BLaER1 treated with 17β-estradiol and CSF1 and Interleukin-3, amounts not matched to agents 10 nM and 100 nM (cell line): Measurements from ENCODE around the gene IL4.

Source experiments
- H3K27ac ChIP-seq, 11 experiments: shearing (Covaris generic); formaldehyde crosslinking; 2 replicates each; pipeline ENCODE4 v1.8.1; 2022
- H3K27me3 ChIP-seq, 11 experiments: shearing (Covaris generic); formaldehyde crosslinking; 2 replicates each; pipeline ENCODE4 v1.8.1; 2022
- H3K36me3 ChIP-seq, 11 experiments: shearing (Covaris generic); formaldehyde crosslinking; 2 replicates each; pipeline ENCODE4 v1.8.1; 2022
- H3K4me1 ChIP-seq, 10 experiments: shearing (Covaris generic); formaldehyde crosslinking; 2 replicates each; pipeline ENCODE4 v1.8.1; 2022
- H3K4me2 ChIP-seq, 11 experiments: shearing (Covaris generic); formaldehyde crosslinking; 2 replicates each; pipeline ENCODE4 v1.8.1; 2022
- H3K4me3 ChIP-seq, 10 experiments: shearing (Covaris generic); formaldehyde crosslinking; 2 replicates each; pipeline ENCODE4 v1.8.1; 2022
- H3K9ac ChIP-seq, 11 experiments: shearing (Covaris generic); formaldehyde crosslinking; 2 replicates each; pipeline ENCODE4 v1.8.1; 2022
- H3K9me3 ChIP-seq, 11 experiments: shearing (Covaris generic); formaldehyde crosslinking; replicated peaks in 1 of 11; 2 replicates each; pipeline ENCODE4 v1.8.1; 2022
- H4K20me1 ChIP-seq, 11 experiments: shearing (Covaris generic); formaldehyde crosslinking; 2 replicates each; pipeline ENCODE4 v1.8.1; 2022
- Cebpa-rat ChIP-seq, 11 experiments: shearing (Covaris generic); IDR thresholded peaks; 2 replicates each; pipeline ENCODE4 v1.8.1; 2022

The IL4 gene

GRCh38 chr5:132667761-132668705 is 5.8 kb upstream of the IL4 start:
- no peak overlapping the region for H3K4me3 ChIP-seq
- TF ChIP-seq Cebpa-rat (IDR thresholded peaks at IDR 0.05) = no peak
- no peak overlapping the region for H3K27ac ChIP-seq
- no peaks in the 10 kb centered on the region; a peak in 1 of 22 replicates for H4K20me1 ChIP-seq
- no peak overlapping the region for H3K9ac ChIP-seq
- H3K4me1 ChIP-seq = peaks cover 13 to 23% (median 18%) of the 10 kb centered on the region in 10 experiments; a peak in 19 of 20 replicates
- H3K36me3 ChIP-seq = no peaks in the 10 kb centered on the region
- H3K9me3 ChIP-seq = 0 out of 22 replicates have a peak, but pooled peaks cover 0 to 6% (median 0%) of the 10 kb centered on the region in 11 experiments
- H3K4me2 ChIP-seq = no peak overlapping the region
- H3K27me3 ChIP-seq = no peaks in the 10 kb centered on the region

GRCh38 chr5:132668706-132669454 is 4.9 kb upstream of the IL4 start:
- no peak overlapping the region for H3K27ac ChIP-seq
- no peak for TF ChIP-seq Cebpa-rat (IDR thresholded peaks at IDR 0.05)
- H3K27me3 ChIP-seq = no peaks in the 10 kb centered on the region
- peaks cover 5 to 15% (median 9%) of the 10 kb centered on the region in 10 experiments; a peak in 18 of 20 replicates for H3K4me1 ChIP-seq
- no peaks in the 10 kb centered on the region; a peak in 1 of 22 replicates for H4K20me1 ChIP-seq
- no peak overlapping the region for H3K4me2 ChIP-seq
- no peaks in the 10 kb centered on the region for H3K36me3 ChIP-seq
- 0 out of 22 replicates have a peak, but pooled peaks cover 0 to 6% (median 0%) of the 10 kb centered on the region in 11 experiments for H3K9me3 ChIP-seq
- H3K9ac ChIP-seq = no peak overlapping the region
- H3K4me3 ChIP-seq = no peak overlapping the region

DNA sequence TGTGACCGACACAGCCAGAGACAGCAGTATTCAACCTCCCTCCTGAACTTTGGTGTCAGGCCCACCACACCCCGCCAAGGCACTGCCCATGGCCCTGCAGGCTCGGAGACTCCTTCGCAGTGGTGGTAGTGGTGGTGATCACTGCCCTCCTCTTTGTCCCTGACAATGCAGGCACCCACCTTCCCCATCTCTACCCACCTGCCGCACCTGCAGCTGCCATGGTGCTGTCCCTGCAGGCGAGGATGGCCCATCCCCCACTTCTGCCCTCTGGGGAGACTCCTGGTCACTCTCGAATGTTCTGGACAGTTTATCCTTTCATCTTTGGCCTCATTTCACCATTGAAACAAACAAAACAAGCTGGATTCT is 4.4 kb upstream of the IL4 start:
- no peak for TF ChIP-seq Cebpa-rat (IDR thresholded peaks at IDR 0.05)
- Histone ChIP-seq H3K4me1 (peaks cover 0 to 9% (median 4%) of the 10 kb centered on the region in 10 experiments; a peak in 10 of 20 replicates), H3K9me3 (0 out of 22 replicates have a peak, but pooled peaks cover 0 to 6% (median 0%) of the 10 kb centered on the region in 11 experiments), H3K36me3 (no peaks in the 10 kb centered on the region), H3K9ac (no peak overlapping the region), H3K27me3 (no peaks in the 10 kb centered on the region), H4K20me1 (no peaks in the 10 kb centered on the region; a peak in 1 of 22 replicates), H3K4me3 (no peak overlapping the region), H3K4me2 (no peak overlapping the region), H3K27ac (no peak overlapping the region)

DNA sequence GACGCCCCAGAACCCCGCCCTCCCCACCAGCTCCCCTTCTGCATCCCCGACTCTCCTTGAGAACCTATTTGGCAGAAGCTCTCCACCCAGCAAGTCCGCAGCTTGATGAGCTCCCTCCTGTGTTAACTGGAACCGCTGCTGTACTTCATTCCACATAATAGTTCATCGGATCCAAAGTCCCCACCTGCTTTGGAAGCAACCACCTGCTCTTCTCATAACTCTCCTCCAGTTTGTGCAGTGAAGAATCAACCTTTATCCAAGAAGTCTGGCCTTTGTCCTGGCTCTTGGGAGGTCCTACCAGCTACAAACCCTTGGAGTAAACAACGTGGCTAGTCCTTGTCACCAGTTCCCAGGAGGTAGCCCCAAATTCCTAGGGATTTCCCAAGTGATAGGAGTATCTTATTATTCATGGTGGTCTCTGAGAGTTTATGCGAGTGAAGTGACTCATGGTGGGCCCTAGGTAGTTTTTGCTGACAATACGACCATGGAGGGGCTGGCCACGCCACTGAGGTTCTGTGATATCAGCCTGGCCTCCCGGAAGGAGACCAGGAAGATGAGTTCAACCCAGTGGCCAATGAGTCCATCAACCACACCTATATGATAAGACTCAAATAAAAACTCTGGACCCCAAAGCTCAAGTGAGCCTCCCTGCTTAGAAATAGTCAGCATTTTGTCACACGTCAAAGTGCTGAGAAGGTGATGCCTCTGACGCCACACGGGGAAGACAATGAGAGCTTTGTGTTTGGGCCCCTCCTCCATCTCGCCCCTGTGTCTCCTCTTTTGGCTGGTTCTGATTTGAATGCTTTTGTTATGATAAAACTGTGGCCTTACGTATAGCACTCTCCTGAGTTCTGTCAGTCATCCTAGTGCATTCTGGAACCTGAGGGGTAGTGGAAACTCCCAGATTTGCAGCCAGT is 3.6 kb upstream of the IL4 start:
- no peaks in the 10 kb centered on the region for H3K27me3 ChIP-seq
- H3K4me2 ChIP-seq = no peak overlapping the region
- no peak overlapping the region for H3K9ac ChIP-seq
- TF ChIP-seq Cebpa-rat (IDR thresholded peaks at IDR 0.05) = no peak
- H3K4me3 ChIP-seq = no peak overlapping the region
- no peaks in the 10 kb centered on the region for H3K36me3 ChIP-seq
- H4K20me1 ChIP-seq = no peaks in the 10 kb centered on the region; a peak in 1 of 22 replicates
- 0 out of 20 replicates have a peak, but pooled peaks cover 0 to 5% (median 0%) of the 10 kb centered on the region in 10 experiments for H3K4me1 ChIP-seq
- no peak overlapping the region for H3K27ac ChIP-seq
- H3K9me3 ChIP-seq = 0 out of 22 replicates have a peak, but pooled peaks cover 0 to 6% (median 0%) of the 10 kb centered on the region in 11 experiments

DNA sequence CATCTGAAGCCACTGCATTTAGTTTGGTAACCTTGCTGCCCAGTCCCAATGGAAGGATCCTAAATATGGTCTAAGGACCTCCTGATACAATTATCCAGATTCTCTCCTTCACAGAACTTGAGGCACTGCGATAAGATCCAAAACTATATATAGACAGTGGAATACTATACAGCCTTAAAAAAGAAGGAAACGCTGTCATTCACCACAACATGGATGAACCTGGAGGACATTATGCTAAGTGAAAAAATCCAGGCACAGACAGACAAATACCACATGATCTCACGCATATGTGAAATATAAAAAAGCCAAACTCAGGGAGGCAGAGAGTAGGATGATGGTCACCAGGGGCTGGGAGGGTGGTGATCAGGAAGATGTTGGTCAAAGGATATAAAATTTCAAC is 2.8 kb upstream of the IL4 start:
- H3K27me3 ChIP-seq = no peaks in the 10 kb centered on the region
- no peak overlapping the region for H3K4me2 ChIP-seq
- 0 out of 22 replicates have a peak, but pooled peaks cover 0 to 6% (median 0%) of the 10 kb centered on the region in 11 experiments for H3K9me3 ChIP-seq
- no peak for TF ChIP-seq Cebpa-rat (IDR thresholded peaks at IDR 0.05)
- no peak overlapping the region for H3K4me3 ChIP-seq
- no peaks in the 10 kb centered on the region; a peak in 1 of 22 replicates for H4K20me1 ChIP-seq
- 0 out of 20 replicates have a peak, but pooled peaks cover 0 to 5% (median 0%) of the 10 kb centered on the region in 10 experiments for H3K4me1 ChIP-seq
- no peaks in the 10 kb centered on the region for H3K36me3 ChIP-seq
- H3K27ac ChIP-seq = no peak overlapping the region
- no peak overlapping the region for H3K9ac ChIP-seq

- TF ChIP-seq Cebpa-rat (IDR thresholded peaks at IDR 0.05) = no peak
- no peak overlapping the region for H3K4me2 ChIP-seq
- H3K9ac ChIP-seq = no peak overlapping the region
- no peak overlapping the region for H3K4me3 ChIP-seq
- H3K9me3 ChIP-seq = 0 out of 22 replicates have a peak, but pooled peaks cover 0 to 6% (median 0%) of the 10 kb centered on the region in 11 experiments
- no peaks in the 10 kb centered on the region for H3K36me3 ChIP-seq
- H4K20me1 ChIP-seq = no peaks in the 10 kb centered on the region; a peak in 1 of 22 replicates
- no peak overlapping the region for H3K27ac ChIP-seq
- no peaks in the 10 kb centered on the region for H3K4me1 ChIP-seq
- no peaks in the 10 kb centered on the region for H3K27me3 ChIP-seq
These were observed 301 bp upstream of the IL4 start for GRCh38 chr5:132673488-132673887.

DNA sequence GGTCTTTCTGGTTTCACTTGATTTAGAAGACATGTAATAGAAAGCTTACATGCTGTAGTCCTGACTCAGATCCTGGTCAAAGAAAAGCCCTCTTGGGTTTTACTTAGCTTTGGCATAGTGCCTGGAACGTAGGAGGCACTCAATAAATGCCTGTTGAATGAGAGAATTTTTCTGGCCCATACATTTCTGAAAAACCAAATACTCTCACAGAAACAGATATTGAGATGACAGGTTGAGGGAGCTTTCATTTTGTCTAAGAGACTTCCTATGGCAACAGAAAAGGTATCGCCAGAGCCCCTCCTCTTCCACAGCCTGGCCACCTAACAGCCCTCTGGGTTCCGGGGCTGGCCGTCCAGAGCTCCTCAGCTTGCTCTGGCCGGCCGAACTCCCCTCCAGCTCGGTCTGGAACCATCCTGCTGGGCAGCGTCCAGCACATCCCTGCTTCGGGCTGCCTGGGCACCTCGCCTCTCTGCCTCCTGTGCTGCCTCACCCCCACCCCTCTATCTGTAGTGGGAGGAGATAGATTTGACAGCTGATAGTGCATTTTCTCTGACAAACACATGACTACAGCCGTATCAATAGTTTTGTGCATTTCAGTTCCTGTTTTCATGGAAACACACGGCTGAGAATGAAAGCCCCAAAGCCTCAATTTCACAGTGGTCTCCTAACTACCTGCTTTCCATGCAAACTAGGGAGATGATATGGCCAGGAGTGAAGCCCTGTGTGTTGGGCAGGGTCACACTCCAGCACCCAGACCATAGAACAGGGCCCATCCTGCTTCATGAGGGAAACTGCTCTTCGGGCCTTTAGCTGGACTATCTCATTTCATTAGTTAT is 1.1 kb downstream of the IL4 start:
- H3K4me3 ChIP-seq = no peak overlapping the region
- H3K27me3 ChIP-seq = no peaks in the 10 kb centered on the region
- 0 out of 22 replicates have a peak, but pooled peaks cover 0 to 6% (median 0%) of the 10 kb centered on the region in 11 experiments for H3K9me3 ChIP-seq
- no peaks in the 10 kb centered on the region for H3K36me3 ChIP-seq
- no peak overlapping the region for H3K4me2 ChIP-seq
- no peak overlapping the region for H3K9ac ChIP-seq
- no peak overlapping the region for H3K27ac ChIP-seq
- TF ChIP-seq Cebpa-rat (IDR thresholded peaks at IDR 0.05) = no peak
- H4K20me1 ChIP-seq = no peaks in the 10 kb centered on the region
- H3K4me1 ChIP-seq = no peaks in the 10 kb centered on the region
